Liver (tissue), 9 donors: ENCODE measurements around the gene CD96. TPM values are rescaled to one million over a fixed set of nuclear protein-coding genes. Genes with fewer than 3 reads are reported as not detected.

Experiments
- DNase-seq: peaks from one replicate; pipeline ENCODE4 v3.0.0-alpha.2; 2017; ENCODE audit warnings: low spot score
- H3K27ac ChIP-seq, 2 donors: one replicate each; pipeline ENCODE4 v1.7.0; 2013; ENCODE audit warnings: inconsistent platforms in 2 of 2, low read length in 2 of 2, control low read depth in 1 of 2, low read depth in 1 of 2, mild to moderate bottlenecking in 1 of 2
- H3K27me3 ChIP-seq, 4 donors: one replicate each; pipeline versions ENCODE4 v1.6.1 to v1.7.0; 2013; ENCODE audit warnings: low read length in 3 of 4, inconsistent platforms in 1 of 4, mild to moderate bottlenecking in 1 of 4, moderate library complexity in 1 of 4; ENCODE audit not compliant: control insufficient read depth in 4 of 4, insufficient read depth in 4 of 4
- H3K36me3 ChIP-seq, 4 donors: one replicate each; pipeline versions ENCODE4 v1.6.1 to v1.7.0; 2013; ENCODE audit warnings: low read length in 3 of 4, mild to moderate bottlenecking in 3 of 4, low read depth in 1 of 4, moderate library complexity in 1 of 4; ENCODE audit not compliant: control insufficient read depth in 4 of 4, insufficient read depth in 3 of 4
- H3K4me1 ChIP-seq, 4 donors: one replicate each; pipeline versions ENCODE4 v1.6.1 to v1.7.0; 2013; ENCODE audit warnings: low read length in 3 of 4, mild to moderate bottlenecking in 3 of 4, moderate library complexity in 1 of 4; ENCODE audit not compliant: control insufficient read depth in 4 of 4, insufficient read depth in 4 of 4
- H3K4me3 ChIP-seq, 3 donors: one replicate each; pipeline versions ENCODE4 v1.6.1 to v1.7.0; 2013; ENCODE audit warnings: low read length in 3 of 3, control low read depth in 1 of 3, low read depth in 1 of 3, mild to moderate bottlenecking in 1 of 3
- H3K9ac ChIP-seq, 2 donors: one replicate each; pipeline ENCODE4 v1.7.0; 2013; ENCODE audit warnings: low read length in 2 of 2, mild to moderate bottlenecking in 2 of 2, moderate library complexity in 2 of 2, control low read depth in 1 of 2, low read depth in 1 of 2
- H3K9me3 ChIP-seq, 4 donors: one replicate each; pipeline versions ENCODE4 v1.6.1 to v1.7.0; 2013; ENCODE audit warnings: low read length in 3 of 4; ENCODE audit not compliant: control insufficient read depth in 4 of 4
- EGR1 ChIP-seq, 2 donors: IDR thresholded peaks; 2 replicates each; pipeline ENCODE4 v1.6.1; 2016 to 2018; ENCODE audit warnings: antibody characterized with exemption in 2 of 2, low read depth in 2 of 2
- FOXA1 ChIP-seq: IDR thresholded peaks from 2 replicates; pipeline ENCODE4 v1.6.1; 2016; ENCODE audit warnings: antibody characterized with exemption
- FOXA2 ChIP-seq: IDR thresholded peaks from 2 replicates; pipeline ENCODE4 v1.6.1; 2016; ENCODE audit warnings: antibody characterized with exemption
- GABPA ChIP-seq, 2 donors: IDR thresholded peaks in 1 of 2; conservative IDR thresholded peaks in 1 of 2; 2 replicates each; pipeline ENCODE4 v1.6.1; 2016; ENCODE audit warnings: antibody characterized with exemption in 2 of 2, mild to moderate bottlenecking in 1 of 2, moderate library complexity in 1 of 2
- JUND ChIP-seq, 2 donors: IDR thresholded peaks; 2 replicates each; pipeline ENCODE4 v1.6.1; 2016; ENCODE audit warnings: antibody characterized with exemption in 2 of 2
- MAX ChIP-seq: IDR thresholded peaks from 2 replicates; pipeline ENCODE4 v1.6.1; 2016; ENCODE audit warnings: antibody characterized with exemption
- NR2F2 ChIP-seq: IDR thresholded peaks from 2 replicates; pipeline ENCODE4 v1.6.1; 2016; ENCODE audit warnings: antibody characterized with exemption
- RAD21 ChIP-seq, 2 donors: IDR thresholded peaks; 2 replicates each; pipeline ENCODE4 v1.6.1; 2016; ENCODE audit warnings: antibody characterized with exemption in 2 of 2, mild to moderate bottlenecking in 2 of 2
- REST ChIP-seq: IDR thresholded peaks from 2 replicates; pipeline ENCODE4 v1.6.1; 2016; ENCODE audit warnings: antibody characterized with exemption, mild to moderate bottlenecking
- RXRA ChIP-seq, 2 donors: IDR thresholded peaks; 2 replicates each; pipeline ENCODE4 v1.6.1; 2017 to 2018; ENCODE audit warnings: antibody characterized with exemption in 2 of 2, mild to moderate bottlenecking in 1 of 2
- SP1 ChIP-seq: IDR thresholded peaks from 2 replicates; pipeline ENCODE4 v1.6.1; 2018; ENCODE audit warnings: antibody characterized with exemption, mild to moderate bottlenecking
- TAF1 ChIP-seq: conservative IDR thresholded peaks from 2 replicates; pipeline ENCODE4 v1.6.1; 2016; ENCODE audit warnings: antibody characterized with exemption, mild to moderate bottlenecking
- YY1 ChIP-seq: IDR thresholded peaks from 2 replicates; pipeline ENCODE4 v1.6.1; 2016; ENCODE audit warnings: antibody characterized with exemption, mild to moderate bottlenecking
- ZBTB33 ChIP-seq: IDR thresholded peaks from 2 replicates; pipeline ENCODE4 v1.6.1; 2016; ENCODE audit warnings: antibody characterized with exemption
- WGBS: extraction: QIAGEN DNeasy Blood & Tissue Kit; methylation state at CpG from one replicate; pipeline ENCODE4 v1.1.7; 2013; 5-methylcytosine and 5-hydroxymethylcytosine counted together
- polyA plus RNA-seq, 2 donors: library from polyadenylated mRNA; stranded (reverse) in 1 of 2; unstranded in 1 of 2; fragments of 200-250 nt in 1 of 2; fragments of >200 nt in 1 of 2; fragmentation: Nextera tagmentation in 1 of 2; extraction: Ambion mirVana in 1 of 2; gene quantifications; one replicate each; pipeline versions ENCODE4 v1.2.1 to v1.2.3, GENCODE V29; 2013 to 2015
- total RNA-seq, 2 donors: library from RNA; depleted of rRNA; stranded (reverse); fragments of >200 nt; gene quantifications; one replicate each; pipeline ENCODE4 v1.2.3, GENCODE V29; 2014
- donor health status: healthy.
- donor health status: healthy.
- donor health status: healthy.
- donor health status: healthy.
- donor health status: healthy.

CD96 gene
- total and polyA plus RNA-seq, 4 donors = 0.46 to 2.7 (median 0.92) TPM

- no peak overlapping the region for H3K9ac ChIP-seq
- no peaks in the 10 kb centered on the region for H3K4me1 ChIP-seq
- no peak overlapping the region for H3K27ac ChIP-seq
- H3K27me3 ChIP-seq = no peaks in the 10 kb centered on the region
- H3K36me3 ChIP-seq = no peaks in the 10 kb centered on the region
- 71% methylated on average over 2 of the region's 2 CpGs for WGBS
- H3K4me3 ChIP-seq = no peak overlapping the region
- H3K9me3 ChIP-seq = no peaks in the 10 kb centered on the region
- TF ChIP-seq RXRA (IDR thresholded peaks at IDR 0.05) (no peak), EGR1 (IDR thresholded peaks at IDR 0.05; ENCODE audit: low read depth in 2 of 2) (no peak), YY1 (no peak), FOXA1 (no peak), TAF1 (no peak), GABPA (IDR thresholded peaks at IDR 0.05 in 1 of 2, conservative IDR thresholded peaks at IDR 0.05 in 1 of 2) (no peak)
- no peak for DNase-seq
Measured at GRCh38 chr3:111566844-111567243, 24.8 kb downstream of the CD96 start.

- TF ChIP-seq JUND (IDR thresholded peaks at IDR 0.05) = no peak
- TF ChIP-seq REST = no peak
- no peak for TF ChIP-seq NR2F2
- TF ChIP-seq ZBTB33 = no peak
- no peak for TF ChIP-seq SP1
- TF ChIP-seq RXRA (IDR thresholded peaks at IDR 0.05) = no peak
- WGBS = 85% methylated on average over 2 of the region's 2 CpGs
- H3K36me3 ChIP-seq = no peaks in the 10 kb centered on the region
- no peak overlapping the region for H3K4me3 ChIP-seq
- no peak overlapping the region for H3K9ac ChIP-seq
- no peak for DNase-seq
- H3K9me3 ChIP-seq = no peaks in the 10 kb centered on the region
- H3K27me3 ChIP-seq = no peaks in the 10 kb centered on the region
- no peak overlapping the region for H3K27ac ChIP-seq
- no peaks in the 10 kb centered on the region for H3K4me1 ChIP-seq
Measured at GRCh38 chr3:111568355-111568754, 26.4 kb downstream of the CD96 start.

GRCh38 chr3:111568911-111569310, 26.9 kb downstream of the CD96 start:
- Histone ChIP-seq H3K27me3 (no peaks in the 10 kb centered on the region), H3K27ac (no peak overlapping the region)

More at GRCh38 chr3:111568911-111569310, 26.9 kb downstream of the CD96 start:
- H3K4me1 ChIP-seq = no peaks in the 10 kb centered on the region
- no peak for DNase-seq
- H3K36me3 ChIP-seq = no peaks in the 10 kb centered on the region
- no peak overlapping the region for H3K9ac ChIP-seq
- H3K9me3 ChIP-seq = no peaks in the 10 kb centered on the region
- TF ChIP-seq SP1 = no peak
- TF ChIP-seq RAD21 (IDR thresholded peaks at IDR 0.05) = no peak
- no peak for TF ChIP-seq MAX
- no peak for TF ChIP-seq FOXA1
- no peak for TF ChIP-seq ZBTB33
- TF ChIP-seq YY1 = no peak
- TF ChIP-seq FOXA2 = no peak
- no peak for TF ChIP-seq JUND (IDR thresholded peaks at IDR 0.05)
- H3K4me3 ChIP-seq = no peak overlapping the region
